Ovary (tissue), 3 donors: Measurements from ENCODE around the gene MRPL33.

Source experiments
- EP300 ChIP-seq: sonication (generic); formaldehyde crosslinking; IDR thresholded peaks from one replicate; pipeline ENCODE4 v1.6.1; 2017; ENCODE audit warnings: antibody characterized with exemption
- POLR2A ChIP-seq: fragments of 450-650 bp; IDR thresholded peaks from one replicate; pipeline ENCODE4 v1.6.1; 2017; ENCODE audit warnings: antibody characterized with exemption, mild to moderate bottlenecking, moderate library complexity
- TF ChIP-seq, protein P1 (sequence below), 3 donors: fragments of 450-650 bp in 2 of 3; fragments of 200-600 bp in 1 of 3; IDR thresholded peaks; one replicate each; pipeline versions ENCODE4 v1.5.1 to v1.8.0; 2016 to 2022; ENCODE audit warnings: antibody characterized with exemption in 3 of 3, mild to moderate bottlenecking in 1 of 3
- donor health status: DM: no; HTN: no; CAD: no.

- TF ChIP-seq, protein P1, sequence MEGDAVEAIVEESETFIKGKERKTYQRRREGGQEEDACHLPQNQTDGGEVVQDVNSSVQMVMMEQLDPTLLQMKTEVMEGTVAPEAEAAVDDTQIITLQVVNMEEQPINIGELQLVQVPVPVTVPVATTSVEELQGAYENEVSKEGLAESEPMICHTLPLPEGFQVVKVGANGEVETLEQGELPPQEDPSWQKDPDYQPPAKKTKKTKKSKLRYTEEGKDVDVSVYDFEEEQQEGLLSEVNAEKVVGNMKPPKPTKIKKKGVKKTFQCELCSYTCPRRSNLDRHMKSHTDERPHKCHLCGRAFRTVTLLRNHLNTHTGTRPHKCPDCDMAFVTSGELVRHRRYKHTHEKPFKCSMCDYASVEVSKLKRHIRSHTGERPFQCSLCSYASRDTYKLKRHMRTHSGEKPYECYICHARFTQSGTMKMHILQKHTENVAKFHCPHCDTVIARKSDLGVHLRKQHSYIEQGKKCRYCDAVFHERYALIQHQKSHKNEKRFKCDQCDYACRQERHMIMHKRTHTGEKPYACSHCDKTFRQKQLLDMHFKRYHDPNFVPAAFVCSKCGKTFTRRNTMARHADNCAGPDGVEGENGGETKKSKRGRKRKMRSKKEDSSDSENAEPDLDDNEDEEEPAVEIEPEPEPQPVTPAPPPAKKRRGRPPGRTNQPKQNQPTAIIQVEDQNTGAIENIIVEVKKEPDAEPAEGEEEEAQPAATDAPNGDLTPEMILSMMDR (IDR thresholded peaks at IDR 0.05) = no peak
- TF ChIP-seq EP300 (no peak), POLR2A (no peak)
Observed at GRCh38 chr2:27747827-27748352, 23.6 kb upstream of the MRPL33 start.
